GM18511 (cell line): ENCODE measurements around the gene ZNF672.
"Not testable (repeated sequence)": the region's sequence is repeated elsewhere in the genome, so short reads cannot be mapped to it uniquely, and the experiment has no call there.

ENCODE experiments used
- ATAC-seq: cut with Tn5 transposase; IDR thresholded peaks from one replicate; pipeline ENCODE4 v1.9.1; 2021; ENCODE audit warnings: mild to moderate bottlenecking, moderate library complexity; ENCODE audit not compliant: unreplicated experiment

The ZNF672 gene

GRCh38 chr1:248837781-248838356, at the start of gene ZNF672:
ZNF672 (plus strand) TSS chr1:248838224; CDS start chr1:248847275, 9,051 bp downstream.
- peak; percentile 78 for ATAC-seq

DNA sequence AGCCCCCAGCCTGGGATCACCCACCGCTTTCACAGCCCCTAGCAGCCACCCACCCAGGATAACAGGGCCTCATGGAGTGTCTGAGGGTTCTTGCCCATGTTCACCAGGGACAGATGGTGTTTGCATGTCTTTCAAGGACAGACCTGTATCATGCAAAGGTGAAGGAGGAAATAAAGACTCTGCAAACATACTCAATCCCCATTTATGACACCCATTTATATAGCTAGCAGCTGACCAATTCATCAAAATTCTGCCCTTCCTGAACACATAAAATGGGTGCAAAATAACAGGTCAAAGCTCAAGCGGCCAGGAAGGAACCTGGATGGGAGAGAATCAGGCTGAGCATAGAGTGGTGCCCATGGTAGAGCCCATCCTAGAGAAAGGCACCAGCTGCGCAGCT, 49.7 kb upstream of the ZNF672 start:
- no peak for ATAC-seq

GRCh38 chr1:248789337-248789736, 48.7 kb upstream of the ZNF672 start:
- ATAC-seq: not testable (repeated sequence)

GRCh38 chr1:248790456-248790855, 47.6 kb upstream of the ZNF672 start:
- no peak for ATAC-seq

- no peak for ATAC-seq
Measured at GRCh38 chr1:248791010-248791409, 47.0 kb upstream of the ZNF672 start.

DNA sequence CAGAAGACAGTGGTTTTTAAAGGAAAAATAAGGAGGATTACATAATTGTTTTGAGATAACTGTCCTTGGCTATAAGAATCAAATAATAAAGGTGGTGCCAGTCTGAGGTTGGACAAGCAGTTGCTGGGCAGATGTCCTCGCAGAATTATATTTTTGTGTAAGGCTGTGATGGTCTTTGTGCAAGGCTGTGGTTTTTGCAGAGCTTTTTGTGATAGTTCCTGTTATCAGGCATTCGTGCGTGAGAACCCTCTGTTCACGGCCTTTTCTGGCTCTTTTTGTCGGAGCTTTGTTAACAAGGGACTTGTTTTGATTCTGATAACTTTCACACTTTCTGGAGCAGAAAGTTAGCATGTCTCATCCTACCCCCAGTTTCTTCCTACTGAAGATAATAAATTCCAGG, 45.7 kb upstream of the ZNF672 start:
- ATAC-seq: peak; percentile 66

DNA sequence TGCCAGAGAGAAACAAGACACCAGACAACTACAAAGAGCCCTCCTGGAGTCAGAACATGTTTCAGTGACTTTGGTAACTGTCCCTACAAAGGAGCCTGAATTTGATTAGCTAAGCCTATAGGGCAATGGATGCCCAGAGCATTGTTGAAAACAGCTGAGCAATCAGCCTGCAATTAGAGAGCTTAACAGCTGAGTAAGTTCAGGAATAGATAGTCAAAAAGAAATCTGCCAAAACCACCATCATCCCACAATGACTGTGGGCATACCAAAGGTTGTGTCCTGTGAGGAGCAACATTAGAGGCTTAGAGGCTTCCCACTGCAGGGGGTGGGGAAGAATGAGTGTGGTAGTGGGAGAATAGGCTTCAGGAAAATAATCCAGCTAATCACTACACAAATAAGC, 44.4 kb upstream of the ZNF672 start:
- peak; percentile 87 for ATAC-seq

- not testable (repeated sequence) for ATAC-seq
Measured at GRCh38 chr1:248794663-248795062, 43.4 kb upstream of the ZNF672 start.

GRCh38 chr1:248798791-248799190, 39.2 kb upstream of the ZNF672 start:
- no peak for ATAC-seq

GRCh38 chr1:248800459-248800858, 37.6 kb upstream of the ZNF672 start:
- no peak for ATAC-seq

- ATAC-seq: no peak
Measured at GRCh38 chr1:248802454-248802853, 35.6 kb upstream of the ZNF672 start.

DNA sequence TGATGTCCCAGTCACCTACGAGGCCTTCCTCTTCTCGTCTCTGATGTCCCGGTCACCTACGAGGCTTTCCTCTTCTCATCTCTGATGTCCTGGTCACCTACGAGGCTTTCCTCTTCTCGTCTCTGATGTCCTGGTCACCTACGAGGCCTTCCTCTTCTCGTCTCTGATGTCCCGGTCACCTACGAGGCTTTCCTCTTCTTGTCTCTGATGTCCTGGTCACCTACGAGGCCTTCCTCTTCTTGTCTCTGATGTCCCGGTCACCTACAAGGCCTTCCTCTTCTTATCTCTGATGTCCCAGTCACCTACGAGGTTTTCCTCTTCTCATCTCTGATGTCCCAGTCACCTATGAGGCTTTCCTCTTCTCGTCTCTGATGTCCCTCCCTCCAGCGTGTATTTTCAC, 34.5 kb upstream of the ZNF672 start:
- not testable (repeated sequence) for ATAC-seq

DNA sequence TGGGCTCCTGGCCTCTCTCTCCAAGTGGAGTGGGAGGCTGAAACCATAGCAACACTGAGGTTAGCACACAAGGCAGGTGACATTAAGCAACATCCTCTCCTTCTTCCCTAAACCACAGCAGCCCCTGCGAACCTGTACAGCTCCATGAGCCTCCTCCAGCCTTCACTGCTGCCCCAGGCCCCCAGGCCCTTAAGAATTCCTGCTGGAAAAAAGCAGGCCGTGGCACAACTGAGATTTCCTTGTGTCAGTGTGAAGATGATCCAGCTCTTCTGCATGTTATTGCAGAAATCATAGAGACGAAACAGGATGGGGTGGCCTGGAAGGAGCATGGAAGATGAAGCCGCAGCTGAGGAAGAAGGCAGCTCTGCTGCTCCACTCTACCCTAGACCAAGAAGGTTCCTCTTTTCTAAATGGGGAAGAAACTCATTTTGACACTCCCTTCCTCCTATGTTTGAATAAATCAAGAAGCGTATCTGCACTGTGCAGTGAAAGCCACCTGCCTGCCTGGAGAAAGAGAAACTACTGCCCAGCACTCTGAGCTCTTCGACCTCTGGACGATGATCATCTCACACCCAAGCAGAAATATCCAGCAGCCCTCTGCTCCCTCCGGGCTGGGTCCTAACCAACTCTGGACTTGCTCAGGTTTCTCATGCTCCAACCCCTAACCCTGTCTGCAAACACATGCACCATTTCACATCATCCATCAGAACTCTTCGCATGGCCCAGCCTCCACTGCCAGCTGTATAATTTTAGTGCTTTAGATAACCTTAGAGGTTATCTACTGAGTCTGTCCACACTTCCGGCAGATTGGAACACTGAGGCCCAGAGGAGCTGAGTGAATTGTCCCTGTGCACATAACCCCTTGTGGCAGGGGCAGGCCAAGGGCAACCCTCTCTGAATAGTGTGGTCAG, 33.0 kb upstream of the ZNF672 start:
- ATAC-seq: peak; percentile 90

DNA sequence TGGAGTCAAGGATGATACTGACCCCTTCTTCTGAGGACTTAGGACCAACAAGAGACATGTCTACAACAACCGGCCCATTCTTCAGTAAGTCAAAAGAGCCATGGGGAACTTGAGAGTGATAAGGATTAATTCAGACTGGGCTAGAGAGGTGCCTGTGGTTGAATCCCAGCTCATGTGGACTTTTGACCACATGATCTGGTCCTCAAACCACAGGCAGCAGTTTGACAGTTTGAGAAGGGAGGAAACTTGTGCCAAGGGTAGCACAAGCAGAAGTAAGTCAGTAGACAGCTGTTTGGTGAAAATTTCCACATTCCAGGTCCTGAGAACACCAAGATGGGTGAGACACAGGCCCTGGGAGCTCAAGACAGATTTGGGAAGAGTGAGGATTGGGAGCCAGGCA, 32.1 kb upstream of the ZNF672 start:
- no peak for ATAC-seq

DNA sequence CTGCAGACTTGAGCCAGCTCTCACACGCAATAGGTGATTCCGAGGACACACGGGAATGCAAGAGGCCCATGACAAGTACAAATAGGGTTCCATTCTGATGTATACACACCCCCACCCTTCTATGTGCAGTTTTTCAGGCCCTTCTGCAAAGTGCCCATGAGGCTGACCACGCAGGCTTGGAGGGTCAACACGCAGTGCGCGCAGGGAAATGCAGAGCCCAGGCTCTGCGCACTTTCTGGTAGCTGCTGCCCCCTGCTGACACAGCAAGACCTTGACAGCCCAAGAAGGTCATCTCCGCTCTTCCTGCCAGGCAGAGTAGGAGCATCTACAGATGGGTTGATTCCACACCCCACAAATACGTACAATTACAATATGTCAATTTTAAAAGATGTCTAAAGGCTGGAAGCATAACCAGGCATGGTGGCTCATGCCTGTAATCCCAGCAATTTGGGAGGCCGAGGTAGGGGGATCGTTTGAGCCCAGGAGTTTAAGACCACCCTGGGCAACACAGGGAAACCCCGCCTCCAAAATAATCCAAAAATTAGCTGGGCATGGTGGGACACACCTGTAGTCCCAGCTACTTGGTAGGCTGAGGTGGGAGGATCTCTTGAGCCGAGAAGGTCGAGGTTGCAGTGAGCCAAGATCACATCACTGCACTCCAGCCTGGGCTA, 30.8 kb upstream of the ZNF672 start:
- peak; percentile 41 for ATAC-seq

- no peak for ATAC-seq
Measured at GRCh38 chr1:248808876-248809275, 29.1 kb upstream of the ZNF672 start.

DNA sequence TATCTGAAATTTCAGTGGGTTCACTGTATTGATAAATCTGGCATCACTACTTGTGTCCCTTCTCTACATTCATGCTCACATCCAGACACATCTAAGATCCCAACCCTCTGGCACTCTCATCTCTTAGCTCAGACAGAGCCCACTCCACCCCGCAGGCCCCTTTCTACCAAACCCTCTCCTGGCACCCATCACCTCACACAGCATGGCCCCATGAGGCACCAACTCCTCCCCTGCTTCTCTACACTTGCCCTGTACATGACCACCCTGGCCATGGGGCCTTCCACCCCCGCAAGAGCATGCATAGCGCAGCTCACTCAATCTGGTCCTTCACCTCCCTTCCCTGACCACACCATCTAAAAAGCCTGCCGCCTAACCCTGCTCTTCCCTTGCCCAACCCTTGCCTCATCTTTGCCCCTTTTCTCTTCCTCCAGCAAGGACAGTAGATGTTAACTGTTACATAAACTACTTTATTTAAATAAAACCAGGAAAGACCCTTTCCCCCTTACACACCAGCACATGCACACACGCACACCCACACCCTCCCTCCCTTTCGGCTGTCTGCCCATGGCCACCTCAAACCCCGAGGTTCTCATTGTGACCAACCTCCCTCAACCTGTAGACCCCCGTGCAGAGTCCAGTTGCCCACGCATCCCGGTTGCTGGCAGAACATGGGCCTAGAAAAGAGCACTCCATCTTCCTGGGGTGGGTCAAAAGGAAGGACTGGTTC, 27.9 kb upstream of the ZNF672 start:
- no peak for ATAC-seq

GRCh38 chr1:248810727-248811513, 27.1 kb upstream of the ZNF672 start:
- no peak for ATAC-seq

DNA sequence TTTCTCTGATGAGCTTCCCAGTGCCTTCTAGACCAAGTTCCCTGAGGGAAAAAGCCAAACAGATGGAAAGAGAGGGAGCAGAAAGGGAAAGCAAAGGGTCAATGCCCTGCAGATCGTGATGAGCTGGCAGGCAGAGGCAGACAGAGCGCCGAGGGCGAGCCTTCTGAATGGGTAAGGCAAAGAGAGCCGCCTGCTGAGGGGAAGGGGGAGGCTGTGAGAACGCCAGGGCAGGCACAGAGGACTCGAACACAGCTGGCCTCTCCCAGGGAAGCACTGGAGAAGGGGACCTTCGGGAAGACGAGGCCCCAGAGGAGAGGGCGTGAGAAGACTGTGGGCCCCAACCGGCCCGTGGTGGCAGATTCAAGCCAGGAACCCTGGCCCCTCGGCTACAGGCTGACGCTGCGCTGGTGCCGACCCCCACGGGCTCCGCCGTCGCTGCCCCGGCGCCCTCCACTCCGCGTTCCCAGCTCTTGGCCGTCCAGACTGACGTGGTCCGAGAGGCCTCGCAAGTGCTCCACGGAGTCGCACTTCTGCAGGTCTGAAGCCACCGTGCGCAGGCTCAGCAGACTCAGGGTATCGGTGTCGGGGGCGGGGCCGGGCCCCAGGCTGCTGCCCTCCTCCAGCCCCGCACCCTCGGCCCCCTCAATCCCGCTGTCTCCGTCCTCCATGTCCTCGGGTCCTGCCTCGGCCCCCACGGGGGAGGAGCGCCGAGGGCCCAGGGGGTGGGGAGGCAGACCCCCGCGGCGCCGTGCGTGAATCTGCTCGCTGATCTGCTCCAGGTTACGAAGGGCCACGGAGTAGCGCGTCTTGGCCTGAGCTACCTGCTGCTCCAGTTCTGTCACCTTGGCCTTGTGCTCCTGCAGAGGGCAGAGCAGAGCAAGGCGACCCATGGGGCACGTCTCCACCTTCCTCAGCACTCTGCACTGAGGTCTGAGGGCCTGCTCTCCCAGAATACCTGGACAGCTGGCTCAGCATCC, 26.2 kb upstream of the ZNF672 start:
- ATAC-seq: no peak
